ENCODE measurements around the gene GRIN2A.

Gene GRIN2A

DNA sequence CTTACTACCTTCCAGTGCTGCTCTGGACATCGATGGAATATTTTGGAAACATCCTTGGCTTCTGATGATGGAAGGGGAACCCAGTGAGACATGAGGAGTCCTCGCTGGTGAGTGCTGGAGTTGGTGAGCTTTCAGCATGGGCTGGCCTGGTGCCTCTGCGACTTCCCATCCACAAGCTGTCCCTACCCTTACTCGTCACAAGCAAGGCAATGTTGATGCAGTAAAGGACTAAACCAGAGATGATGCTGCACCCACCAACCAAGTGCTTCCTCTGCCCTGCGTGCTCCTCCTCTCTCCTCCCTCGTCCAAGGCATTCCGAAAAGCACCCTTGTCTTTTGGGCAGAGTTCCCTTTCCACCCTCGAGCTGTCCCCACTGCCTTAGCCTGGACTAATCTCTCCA, 154.7 kb downstream of the GRIN2A start:
- no peaks in the 10 kb centered on the region for H3K9me3 ChIP-seq (ENCODE audit: low read depth, low read length)
- H3K27ac ChIP-seq, result no peak overlapping the region
- H3K36me3 ChIP-seq (ENCODE audit: insufficient read depth, low read length), result no peaks in the 10 kb centered on the region
- DNase-seq (ENCODE audit: low read depth, low spot score), result no peak
- H3K4me3 ChIP-seq, result no peak overlapping the region
- H3K9ac ChIP-seq (ENCODE audit: insufficient read length), result no peak overlapping the region
- no peak for TF ChIP-seq FOXP2 (optimal IDR thresholded peaks at IDR 0.05; ENCODE audit: control extremely low read depth, extremely low read length, insufficient read depth)
- no peak for TF ChIP-seq EZH2 (IDR thresholded peaks at IDR 0.05)
- no peak for TF ChIP-seq POLR2AphosphoS5 (IDR thresholded peaks at IDR 0.05; ENCODE audit: borderline replicate concordance, low read depth, low read length)

DNA sequence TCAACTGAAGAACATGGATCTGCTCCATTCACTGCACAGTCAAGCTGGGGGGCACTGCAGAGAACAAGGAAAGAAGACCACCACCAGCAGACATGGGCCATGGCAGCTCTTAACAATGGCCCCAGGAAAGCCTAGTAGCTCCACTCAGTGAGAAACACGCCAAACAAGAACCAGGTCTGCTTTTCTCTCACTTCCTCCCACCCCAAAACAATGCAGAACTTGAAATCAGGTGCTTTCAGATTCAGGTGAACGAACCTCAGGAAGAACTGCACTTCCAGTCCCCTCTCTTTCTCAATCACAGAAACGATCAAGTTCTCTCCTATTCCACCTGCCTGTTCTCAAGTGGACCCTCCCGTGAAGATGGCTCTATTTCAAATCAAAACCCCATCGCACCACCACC, 155.6 kb downstream of the GRIN2A start:
- TF ChIP-seq FOXP2 (optimal IDR thresholded peaks at IDR 0.05; ENCODE audit: control extremely low read depth, extremely low read length, insufficient read depth) (no peak), EZH2 (IDR thresholded peaks at IDR 0.05) (no peak), POLR2AphosphoS5 (IDR thresholded peaks at IDR 0.05; ENCODE audit: borderline replicate concordance, low read depth, low read length) (no peak)
- H3K36me3 ChIP-seq (ENCODE audit: insufficient read depth, low read length), result no peaks in the 10 kb centered on the region
- H3K4me3 ChIP-seq, result no peak overlapping the region
- no peaks in the 10 kb centered on the region for H3K9me3 ChIP-seq (ENCODE audit: low read depth, low read length)
- H3K27ac ChIP-seq, result no peak overlapping the region
- no peak for DNase-seq (ENCODE audit: low read depth, low spot score)
- no peak overlapping the region for H3K9ac ChIP-seq (ENCODE audit: insufficient read length)

DNA sequence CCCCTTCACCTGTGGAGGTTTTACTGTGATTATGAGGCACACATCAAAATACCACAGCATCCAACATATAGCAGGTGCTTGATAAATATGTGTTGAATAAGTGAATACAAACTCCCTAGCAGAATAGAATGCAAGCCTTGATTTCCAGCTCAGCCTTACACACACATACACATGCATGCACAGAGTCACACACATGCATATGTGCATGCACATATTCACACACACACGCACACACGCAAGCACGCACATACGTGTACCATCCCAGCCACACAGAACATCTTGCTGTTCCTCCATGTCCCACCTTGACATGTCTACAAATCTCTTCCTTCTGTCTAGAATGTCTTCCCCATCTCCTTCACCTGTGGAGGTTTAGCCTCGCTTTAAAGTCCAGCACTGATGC, 160.1 kb downstream of the GRIN2A start:
- TF ChIP-seq EZH2 (IDR thresholded peaks at IDR 0.05) (no peak), FOXP2 (optimal IDR thresholded peaks at IDR 0.05; ENCODE audit: control extremely low read depth, extremely low read length, insufficient read depth) (no peak), POLR2AphosphoS5 (IDR thresholded peaks at IDR 0.05; ENCODE audit: borderline replicate concordance, low read depth, low read length) (no peak)
- H3K27ac ChIP-seq, result no peak overlapping the region
- no peak for DNase-seq (ENCODE audit: low read depth, low spot score)
- H3K9me3 ChIP-seq (ENCODE audit: low read depth, low read length), result no peaks in the 10 kb centered on the region
- no peak overlapping the region for H3K4me3 ChIP-seq
- no peak overlapping the region for H3K9ac ChIP-seq (ENCODE audit: insufficient read length)
- H3K36me3 ChIP-seq (ENCODE audit: insufficient read depth, low read length), result no peaks in the 10 kb centered on the region

DNA sequence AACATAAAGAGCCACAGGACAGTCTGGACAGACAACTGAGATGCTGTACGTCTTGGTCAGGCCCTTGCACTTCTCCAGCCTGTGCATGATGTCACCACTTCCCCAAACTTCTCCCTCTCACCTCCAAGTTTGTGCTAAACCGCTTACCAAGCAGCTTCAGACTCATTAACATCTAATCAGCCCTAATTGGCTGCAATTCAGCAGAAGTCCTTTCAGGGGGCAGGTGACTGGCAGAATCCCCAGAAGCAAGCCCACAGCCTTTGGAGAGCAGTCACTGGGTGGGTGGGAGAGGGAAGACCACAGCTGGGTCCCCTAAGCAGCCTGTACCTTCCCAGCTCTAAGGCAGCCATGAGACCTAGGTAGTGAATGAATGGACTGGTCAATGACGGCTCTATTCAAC, 161.4 kb downstream of the GRIN2A start:
- TF ChIP-seq FOXP2 (optimal IDR thresholded peaks at IDR 0.05; ENCODE audit: control extremely low read depth, extremely low read length, insufficient read depth), result no peak
- TF ChIP-seq POLR2AphosphoS5 (IDR thresholded peaks at IDR 0.05; ENCODE audit: borderline replicate concordance, low read depth, low read length), result no peak
- no peak for TF ChIP-seq EZH2 (IDR thresholded peaks at IDR 0.05)
- H3K9me3 ChIP-seq (ENCODE audit: low read depth, low read length), result no peaks in the 10 kb centered on the region
- H3K9ac ChIP-seq (ENCODE audit: insufficient read length), result no peak overlapping the region
- DNase-seq (ENCODE audit: low read depth, low spot score), result no peak
- no peak overlapping the region for H3K4me3 ChIP-seq
- no peaks in the 10 kb centered on the region for H3K36me3 ChIP-seq (ENCODE audit: insufficient read depth, low read length)
- no peak overlapping the region for H3K27ac ChIP-seq

DNA sequence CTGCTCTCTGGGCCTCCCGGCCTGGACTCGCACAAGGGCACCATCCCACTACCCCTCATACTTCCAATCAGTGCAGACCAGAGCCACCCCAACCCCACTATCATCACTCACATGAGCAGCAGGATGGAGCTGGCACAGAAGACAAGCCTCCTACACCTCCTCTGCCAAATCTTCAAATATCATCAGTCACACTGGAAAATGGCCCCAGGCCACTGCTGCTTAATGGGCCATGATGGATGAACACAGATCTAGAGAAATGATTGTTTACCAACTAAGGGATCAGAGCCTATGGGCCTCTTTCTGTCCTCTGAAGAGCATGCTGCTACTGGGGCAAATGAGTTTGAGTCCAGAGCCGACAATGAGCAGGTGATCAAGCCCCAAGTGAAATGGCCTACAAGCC, 165.5 kb downstream of the GRIN2A start:
- Histone ChIP-seq H3K36me3 (ENCODE audit: insufficient read depth, low read length) (no peaks in the 10 kb centered on the region), H3K9ac (ENCODE audit: insufficient read length) (no peak overlapping the region), H3K27ac (no peak overlapping the region), H3K4me3 (no peak overlapping the region), H3K9me3 (ENCODE audit: low read depth, low read length) (no peaks in the 10 kb centered on the region)
- no peak for DNase-seq (ENCODE audit: low read depth, low spot score)
- TF ChIP-seq POLR2AphosphoS5 (IDR thresholded peaks at IDR 0.05; ENCODE audit: borderline replicate concordance, low read depth, low read length) (no peak), EZH2 (IDR thresholded peaks at IDR 0.05) (no peak)

DNA sequence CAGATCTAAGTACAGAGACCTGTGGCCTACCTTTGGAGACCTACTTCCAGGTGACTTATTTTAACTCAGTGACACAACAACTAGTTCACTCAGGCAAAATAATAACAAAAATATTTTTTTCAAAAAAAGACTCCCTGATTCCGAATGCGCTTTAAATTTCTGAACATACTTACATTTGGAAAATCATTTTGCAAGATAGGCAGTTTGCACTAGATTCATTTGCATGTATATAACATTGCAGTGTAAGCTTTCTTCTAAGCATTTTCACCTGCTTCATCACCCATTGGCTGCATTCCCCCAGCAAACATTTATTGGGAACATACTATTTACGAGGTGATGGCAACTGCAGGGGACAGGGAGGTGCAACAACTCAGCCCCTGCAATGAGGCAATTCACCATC, 166.8 kb downstream of the GRIN2A start:
- TF ChIP-seq POLR2AphosphoS5 (IDR thresholded peaks at IDR 0.05; ENCODE audit: borderline replicate concordance, low read depth, low read length) (no peak), FOXP2 (optimal IDR thresholded peaks at IDR 0.05; ENCODE audit: control extremely low read depth, extremely low read length, insufficient read depth) (no peak), EZH2 (IDR thresholded peaks at IDR 0.05) (no peak)
- Histone ChIP-seq H3K4me3 (no peak overlapping the region), H3K36me3 (ENCODE audit: insufficient read depth, low read length) (no peaks in the 10 kb centered on the region), H3K27ac (no peak overlapping the region), H3K9me3 (ENCODE audit: low read depth, low read length) (no peaks in the 10 kb centered on the region), H3K9ac (ENCODE audit: insufficient read length) (no peak overlapping the region)
- no peak for DNase-seq (ENCODE audit: low read depth, low spot score)

DNA sequence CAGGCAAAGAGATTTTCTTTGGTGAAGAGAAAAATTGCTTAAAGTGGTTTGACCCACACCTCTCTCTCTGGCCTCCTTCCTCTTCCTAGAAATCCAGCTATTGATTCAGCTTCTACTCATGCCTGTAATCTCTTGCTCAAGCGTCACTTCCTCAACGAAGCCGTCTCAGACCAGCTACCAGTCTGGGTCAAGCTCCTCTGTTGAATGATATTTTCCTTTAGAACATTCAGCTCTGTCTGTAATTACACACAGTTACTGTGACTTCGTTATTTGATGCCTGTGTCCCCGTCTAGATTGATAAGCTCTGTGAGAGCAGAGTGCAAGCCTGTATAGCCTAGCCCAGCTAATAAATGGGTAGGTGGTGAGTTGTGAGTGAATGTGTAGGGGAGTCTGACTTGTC, 168.5 kb downstream of the GRIN2A start:
- H3K27ac ChIP-seq, result no peak overlapping the region
- DNase-seq (ENCODE audit: low read depth, low spot score), result no peak
- H3K36me3 ChIP-seq (ENCODE audit: insufficient read depth, low read length), result no peaks in the 10 kb centered on the region
- no peak overlapping the region for H3K4me3 ChIP-seq
- H3K9ac ChIP-seq (ENCODE audit: insufficient read length), result no peak overlapping the region
- TF ChIP-seq POLR2AphosphoS5 (IDR thresholded peaks at IDR 0.05; ENCODE audit: borderline replicate concordance, low read depth, low read length) (no peak), FOXP2 (optimal IDR thresholded peaks at IDR 0.05; ENCODE audit: control extremely low read depth, extremely low read length, insufficient read depth) (no peak)
- H3K9me3 ChIP-seq (ENCODE audit: low read depth, low read length), result no peaks in the 10 kb centered on the region

DNA sequence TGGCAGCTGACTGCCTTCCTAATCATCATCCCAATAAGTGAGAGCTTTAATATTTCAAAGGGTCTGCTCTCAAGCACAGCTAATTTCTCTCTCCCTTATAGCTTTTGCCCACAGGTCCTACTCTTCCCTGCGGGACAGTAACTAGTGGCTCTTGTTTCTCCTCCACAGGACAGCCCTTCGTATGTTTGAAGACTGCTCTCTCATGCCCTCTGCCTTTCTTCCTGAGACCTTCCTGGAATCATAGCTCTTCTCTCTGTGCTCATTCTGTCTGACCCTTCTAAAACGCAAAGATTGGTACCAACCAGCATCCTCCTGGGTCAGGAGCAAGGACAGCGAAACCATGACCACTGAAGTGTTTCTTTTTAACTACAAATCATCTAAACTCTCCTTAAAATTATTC, 168.9 kb downstream of the GRIN2A start:
- H3K9ac ChIP-seq (ENCODE audit: insufficient read length), result no peak overlapping the region
- DNase-seq (ENCODE audit: low read depth, low spot score), result no peak
- no peaks in the 10 kb centered on the region for H3K36me3 ChIP-seq (ENCODE audit: insufficient read depth, low read length)
- no peak overlapping the region for H3K4me3 ChIP-seq
- no peak overlapping the region for H3K27ac ChIP-seq
- H3K9me3 ChIP-seq (ENCODE audit: low read depth, low read length), result no peaks in the 10 kb centered on the region
- TF ChIP-seq EZH2 (IDR thresholded peaks at IDR 0.05) (no peak), POLR2AphosphoS5 (IDR thresholded peaks at IDR 0.05; ENCODE audit: borderline replicate concordance, low read depth, low read length) (no peak), FOXP2 (optimal IDR thresholded peaks at IDR 0.05; ENCODE audit: control extremely low read depth, extremely low read length, insufficient read depth) (no peak)

DNA sequence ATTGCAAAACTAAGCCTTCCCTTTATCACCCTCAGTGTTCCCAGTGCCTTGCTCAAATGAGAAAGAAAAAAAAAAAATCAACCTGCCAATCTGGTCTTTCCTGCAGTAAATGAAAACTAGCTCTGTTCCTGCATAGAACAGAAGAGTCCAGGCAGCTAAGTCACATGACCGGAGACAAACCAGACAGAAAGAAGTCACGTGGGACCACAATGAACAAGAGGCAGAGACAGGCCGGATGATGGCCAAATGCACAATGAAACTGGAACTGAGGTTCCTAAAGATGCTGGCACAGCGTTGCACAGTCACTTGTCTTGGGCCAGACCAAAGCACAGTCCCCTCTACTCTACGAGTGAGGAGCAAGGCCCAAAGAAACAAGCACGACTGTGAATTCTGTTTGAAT, 172.5 kb downstream of the GRIN2A start:
- Histone ChIP-seq H3K36me3 (ENCODE audit: insufficient read depth, low read length) (no peaks in the 10 kb centered on the region), H3K27ac (no peak overlapping the region), H3K9me3 (ENCODE audit: low read depth, low read length) (no peaks in the 10 kb centered on the region), H3K9ac (ENCODE audit: insufficient read length) (no peak overlapping the region), H3K4me3 (no peak overlapping the region)
- no peak for TF ChIP-seq POLR2AphosphoS5 (IDR thresholded peaks at IDR 0.05; ENCODE audit: borderline replicate concordance, low read depth, low read length)
- TF ChIP-seq FOXP2 (optimal IDR thresholded peaks at IDR 0.05; ENCODE audit: control extremely low read depth, extremely low read length, insufficient read depth), result no peak
- TF ChIP-seq EZH2 (IDR thresholded peaks at IDR 0.05), result no peak
- DNase-seq (ENCODE audit: low read depth, low spot score), result no peak

All from SK-N-MC (cell line).